Measurements from ENCODE around the gene ZBTB18. TPM values are rescaled to one million over a fixed set of nuclear protein-coding genes. Genes with fewer than 3 reads are reported as not detected.

Gene ZBTB18
- total and polyA plus RNA-seq, 2 of the 4 experiments (the other 2 are of a cell fraction) = 10.0 to 16.0 TPM

DNA sequence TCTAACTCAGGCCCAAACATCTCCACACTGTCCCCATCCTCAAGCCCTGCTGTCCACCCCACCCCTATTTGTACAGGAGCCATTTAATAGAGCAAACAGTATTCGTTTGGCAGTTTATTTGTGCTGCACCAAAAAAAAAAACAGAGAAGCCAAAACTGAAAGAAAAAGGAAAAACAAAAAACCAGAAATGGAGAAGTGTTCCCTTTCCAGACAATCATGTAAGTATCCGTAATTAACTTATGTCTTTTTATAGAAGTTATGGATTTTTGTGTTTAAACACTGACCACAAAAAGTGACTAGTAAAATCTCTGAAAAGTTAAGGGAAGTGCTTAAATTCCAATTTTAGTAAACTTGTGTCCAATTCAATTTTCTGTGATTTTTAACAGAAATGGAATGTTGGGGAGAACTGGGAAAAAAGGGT is 40.4 kb upstream of the ZBTB18 start:
- intact Hi-C loops (cut with micrococcal nuclease) = no loop called here
- WGBS, 2 experiments (ENCODE audit: extremely low coverage in 2 of 2, insufficient read length in 1 of 2) = no CpG with 5 or more reads among the region's 2 CpGs
- no peak overlapping the region for H4K8ac ChIP-seq (ENCODE audit: low read depth in 2 of 2, low read length in 2 of 2)

More for the DNA sequence above, 40.4 kb upstream of the ZBTB18 start:
- no peak for DNase-seq
- ChIA-PET POLR2A (ENCODE audit: unreplicated experiment) (no interaction called here), CTCF (no interaction called here)
- Histone ChIP-seq H4K91ac (ENCODE audit: insufficient read depth, low read depth, low read length) (no peak overlapping the region), H3K14ac (replicated peaks; ENCODE audit: low read depth, low read length) (no peak overlapping the region), H3K79me1 (ENCODE audit: low read depth in 1 of 2, low read length in 2 of 2) (no peaks in the 10 kb centered on the region), H2AK5ac (ENCODE audit: low read depth, low read length) (no peak overlapping the region), H3K9me1 (ENCODE audit: insufficient read depth, low read length) (no peaks in the 10 kb centered on the region), H3K9ac (ENCODE audit: low read depth, low read length) (no peak overlapping the region), H3K4ac (ENCODE audit: low read depth, low read length) (no peak overlapping the region), H3K56ac (ENCODE audit: extremely low read depth, insufficient read depth, low read length) (no peak overlapping the region), H2AK9ac (replicated peaks; ENCODE audit: low read depth, low read length, poor library complexity) (no peak overlapping the region), H3K4me1 (ENCODE audit: control insufficient read depth, insufficient read depth, low read length) (no peaks in the 10 kb centered on the region), H3K18ac (ENCODE audit: low read depth, low read length) (no peak overlapping the region), H3K9me3 (ENCODE audit: control insufficient read depth, insufficient read depth, low read length) (no peaks in the 10 kb centered on the region), H2BK5ac (ENCODE audit: low read depth, low read length, poor library complexity, severe bottlenecking) (no peak overlapping the region), H2BK15ac (ENCODE audit: low read depth, low read length) (no peak overlapping the region), H4K5ac (ENCODE audit: low read depth, low read length) (no peak overlapping the region), H3K4me3 (ENCODE audit: insufficient read depth, low read depth, low read length) (no peak overlapping the region), H3K4me2 (ENCODE audit: low read depth, low read length) (no peak overlapping the region), H2AFZ (replicated peaks; ENCODE audit: low read length, poor library complexity) (no peak overlapping the region), H3K23ac (ENCODE audit: low read depth, low read length) (no peak overlapping the region), H3K27me3 (ENCODE audit: control insufficient read depth, insufficient read depth, low read length) (peaks cover 11% of the 10 kb centered on the region), H2BK120ac (ENCODE audit: low read depth, low read length) (no peak overlapping the region), H3K27ac (ENCODE audit: insufficient read depth, low read length) (no peak overlapping the region), H2BK20ac (ENCODE audit: low read depth, low read length) (no peak overlapping the region), H3K36me3 (ENCODE audit: control insufficient read depth, insufficient read depth, low read length) (no peaks in the 10 kb centered on the region), H4K20me1 (ENCODE audit: insufficient read depth, low read length) (no peaks in the 10 kb centered on the region)
- dilution Hi-C loops (cut with HindIII; ENCODE audit: low sequenced_read_pairs, unreplicated experiment) = no loop called here
- ATAC-seq (ENCODE audit: low read depth) = no peak
- in situ Hi-C loops (cut with MboI; ENCODE audit: low sequenced_read_pairs) = no loop called here
- TF ChIP-seq RAD21 (IDR thresholded peaks at IDR 0.05; ENCODE audit: low read length) (no peak), SMC3 (IDR thresholded peaks at IDR 0.05; ENCODE audit: low read depth, low read length) (no peak), CEBPB (IDR thresholded peaks at IDR 0.05; ENCODE audit: low read depth, low read length) (no peak), CHD1 (IDR thresholded peaks at IDR 0.05; ENCODE audit: low read depth, low read length) (no peak), BHLHE40 (IDR thresholded peaks at IDR 0.05; ENCODE audit: low read depth, low read length) (no peak), RCOR1 (IDR thresholded peaks at IDR 0.05; ENCODE audit: insufficient replicate concordance, low read length) (no peak), POLR2A (IDR thresholded peaks at IDR 0.05; ENCODE audit: low read depth, low read length) (no peak)
- TF ChIP-seq, protein P1, sequence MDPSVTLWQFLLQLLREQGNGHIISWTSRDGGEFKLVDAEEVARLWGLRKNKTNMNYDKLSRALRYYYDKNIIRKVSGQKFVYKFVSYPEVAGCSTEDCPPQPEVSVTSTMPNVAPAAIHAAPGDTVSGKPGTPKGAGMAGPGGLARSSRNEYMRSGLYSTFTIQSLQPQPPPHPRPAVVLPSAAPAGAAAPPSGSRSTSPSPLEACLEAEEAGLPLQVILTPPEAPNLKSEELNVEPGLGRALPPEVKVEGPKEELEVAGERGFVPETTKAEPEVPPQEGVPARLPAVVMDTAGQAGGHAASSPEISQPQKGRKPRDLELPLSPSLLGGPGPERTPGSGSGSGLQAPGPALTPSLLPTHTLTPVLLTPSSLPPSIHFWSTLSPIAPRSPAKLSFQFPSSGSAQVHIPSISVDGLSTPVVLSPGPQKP (IDR thresholded peaks at IDR 0.05; ENCODE audit: borderline replicate concordance, low read depth, low read length) = no peak
- TF ChIP-seq, protein P2, sequence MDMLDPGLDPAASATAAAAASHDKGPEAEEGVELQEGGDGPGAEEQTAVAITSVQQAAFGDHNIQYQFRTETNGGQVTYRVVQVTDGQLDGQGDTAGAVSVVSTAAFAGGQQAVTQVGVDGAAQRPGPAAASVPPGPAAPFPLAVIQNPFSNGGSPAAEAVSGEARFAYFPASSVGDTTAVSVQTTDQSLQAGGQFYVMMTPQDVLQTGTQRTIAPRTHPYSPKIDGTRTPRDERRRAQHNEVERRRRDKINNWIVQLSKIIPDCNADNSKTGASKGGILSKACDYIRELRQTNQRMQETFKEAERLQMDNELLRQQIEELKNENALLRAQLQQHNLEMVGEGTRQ (IDR thresholded peaks at IDR 0.05; ENCODE audit: low read depth, low read length) = no peak
- BruUV-seq (replicated peaks) = no TSS peak

Data from IMR-90 (cell line).